ENCODE data around the gene SMIM23. TPM values are rescaled to one million over a fixed set of nuclear protein-coding genes. Genes with fewer than 3 reads are reported as not detected.

SMIM23 gene
- total and polyA plus RNA-seq, 2 donors (not counting 1 experiment from before 2014, with no cell fraction given): not detected

DNA sequence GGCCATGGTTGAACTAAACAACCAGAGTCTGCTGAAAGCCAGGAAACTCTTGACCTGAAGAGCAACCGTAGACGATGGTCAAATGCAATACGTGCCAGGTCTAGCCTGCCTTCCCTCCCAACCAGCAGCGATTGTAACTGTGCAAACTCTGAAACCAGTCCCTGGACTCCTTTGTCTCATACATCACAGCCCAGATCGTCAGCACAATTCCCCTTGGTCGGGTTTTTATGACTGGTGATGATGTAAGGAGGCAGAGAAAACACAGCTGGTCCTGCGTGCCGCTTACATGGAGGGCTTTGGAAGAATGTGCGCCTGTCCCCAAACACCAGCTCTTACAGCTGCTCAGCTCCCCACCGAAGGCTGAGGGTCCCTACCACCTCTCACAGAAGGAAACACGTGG lies 24.6 kb downstream of the SMIM23 start:
- Histone ChIP-seq H4K20me1 (ENCODE audit: control insufficient read depth, insufficient read depth, low read length, poor library complexity, severe bottlenecking) (no peaks in the 10 kb centered on the region), H2AFZ (ENCODE audit: insufficient read depth, low read depth, low read length, poor library complexity, severe bottlenecking) (no peak overlapping the region), H3K27me3 (replicated peaks in 1 of 4; ENCODE audit: control extremely low read depth in 1 of 4, control insufficient read depth in 3 of 4, insufficient read depth in 4 of 4, low read length in 3 of 4) (peaks cover 0 to 23% (median 6%) of the 10 kb centered on the region in 4 experiments), H3K9me3 (ENCODE audit: control extremely low read depth in 1 of 3, control insufficient read depth in 2 of 3, insufficient read depth in 1 of 3, low read length in 2 of 3) (peaks cover 0 to 21% (median 0%) of the 10 kb centered on the region in 3 donors), H3K4me1 (ENCODE audit: control insufficient read depth in 2 of 2, insufficient read depth in 2 of 2, low read length in 2 of 2) (no peaks in the 10 kb centered on the region), H3K27ac (ENCODE audit: low read length in 2 of 2) (no peak overlapping the region), H3K79me2 (ENCODE audit: control insufficient read depth, insufficient read depth, low read length) (no peaks in the 10 kb centered on the region), H3K9ac (ENCODE audit: low read length) (no peak overlapping the region), H3K4me2 (replicated peaks; ENCODE audit: low read depth, low read length, poor library complexity, severe bottlenecking) (no peak overlapping the region), H3K4me3 (ENCODE audit: control extremely low read depth in 1 of 5, extremely low read depth in 1 of 5, insufficient read depth in 1 of 5, low read depth in 2 of 5, low read length in 4 of 5) (no peak overlapping the region), H3K36me3 (replicated peaks in 1 of 2; ENCODE audit: control extremely low read depth in 1 of 2, control insufficient read depth in 1 of 2, extremely low read depth in 1 of 2, insufficient read depth in 2 of 2, low read length in 1 of 2) (no peaks in the 10 kb centered on the region)
- TF ChIP-seq, protein P1, sequence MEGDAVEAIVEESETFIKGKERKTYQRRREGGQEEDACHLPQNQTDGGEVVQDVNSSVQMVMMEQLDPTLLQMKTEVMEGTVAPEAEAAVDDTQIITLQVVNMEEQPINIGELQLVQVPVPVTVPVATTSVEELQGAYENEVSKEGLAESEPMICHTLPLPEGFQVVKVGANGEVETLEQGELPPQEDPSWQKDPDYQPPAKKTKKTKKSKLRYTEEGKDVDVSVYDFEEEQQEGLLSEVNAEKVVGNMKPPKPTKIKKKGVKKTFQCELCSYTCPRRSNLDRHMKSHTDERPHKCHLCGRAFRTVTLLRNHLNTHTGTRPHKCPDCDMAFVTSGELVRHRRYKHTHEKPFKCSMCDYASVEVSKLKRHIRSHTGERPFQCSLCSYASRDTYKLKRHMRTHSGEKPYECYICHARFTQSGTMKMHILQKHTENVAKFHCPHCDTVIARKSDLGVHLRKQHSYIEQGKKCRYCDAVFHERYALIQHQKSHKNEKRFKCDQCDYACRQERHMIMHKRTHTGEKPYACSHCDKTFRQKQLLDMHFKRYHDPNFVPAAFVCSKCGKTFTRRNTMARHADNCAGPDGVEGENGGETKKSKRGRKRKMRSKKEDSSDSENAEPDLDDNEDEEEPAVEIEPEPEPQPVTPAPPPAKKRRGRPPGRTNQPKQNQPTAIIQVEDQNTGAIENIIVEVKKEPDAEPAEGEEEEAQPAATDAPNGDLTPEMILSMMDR (IDR thresholded peaks at IDR 0.05): no peak
- TF ChIP-seq EZH2 (IDR thresholded peaks at IDR 0.05; ENCODE audit: borderline replicate concordance, insufficient read depth, low read depth, low read length, poor library complexity, severe bottlenecking): no peak
- H3K27ac Mint-ChIP-seq: no peak overlapping the region
- ATAC-seq (ENCODE audit: low read depth) (no peak), DNase-seq (no peak)
- peaks cover 4% of the 10 kb centered on the region for H3K4me1 Mint-ChIP-seq
- no peak overlapping the region for H3K4me3 Mint-ChIP-seq
- 79% methylated on average over 8 of the region's 11 CpGs for WGBS (ENCODE audit: insufficient coverage)
- peaks cover 3% of the 10 kb centered on the region for H3K9me3 Mint-ChIP-seq (ENCODE audit: insufficient read depth)
- CTCF ChIA-PET: no interaction called here
- POLR2A ChIA-PET: no interaction called here
- peaks cover 21% of the 10 kb centered on the region for H3K27me3 Mint-ChIP-seq
- intact Hi-C loops (cut with micrococcal nuclease): no loop called here

DNA sequence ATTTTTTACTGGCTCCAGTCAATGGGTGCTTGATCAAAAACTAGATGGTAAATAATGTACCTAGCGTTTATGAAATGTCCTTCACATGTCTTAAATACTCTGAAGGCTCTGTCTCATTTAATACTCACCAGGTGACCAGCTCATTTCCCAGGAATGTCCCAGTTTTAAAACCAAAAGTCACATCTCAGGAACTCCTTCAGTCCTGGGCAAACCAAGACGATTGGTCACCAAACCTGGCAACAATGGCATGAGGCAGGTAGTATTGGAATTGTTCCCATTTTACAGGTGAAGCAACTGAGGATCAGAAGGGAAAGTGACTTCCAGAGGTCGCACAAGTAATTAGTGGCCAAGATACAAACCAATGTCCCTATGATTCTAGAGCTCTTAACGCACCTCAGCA lies 27.7 kb downstream of the SMIM23 start:
- CTCF ChIA-PET: no interaction called here
- Histone ChIP-seq H3K4me3 (ENCODE audit: control extremely low read depth in 1 of 5, extremely low read depth in 1 of 5, insufficient read depth in 1 of 5, low read depth in 2 of 5, low read length in 4 of 5) (no peak overlapping the region), H3K4me1 (ENCODE audit: control insufficient read depth in 2 of 2, insufficient read depth in 2 of 2, low read length in 2 of 2) (no peaks in the 10 kb centered on the region), H3K27ac (ENCODE audit: low read length in 2 of 2) (no peak overlapping the region), H4K20me1 (ENCODE audit: control insufficient read depth, insufficient read depth, low read length, poor library complexity, severe bottlenecking) (no peaks in the 10 kb centered on the region), H3K9me3 (ENCODE audit: control extremely low read depth in 1 of 3, control insufficient read depth in 2 of 3, insufficient read depth in 1 of 3, low read length in 2 of 3) (peaks cover 0 to 18% (median 0%) of the 10 kb centered on the region in 3 donors), H3K79me2 (ENCODE audit: control insufficient read depth, insufficient read depth, low read length) (no peaks in the 10 kb centered on the region), H3K9ac (ENCODE audit: low read length) (no peak overlapping the region), H2AFZ (ENCODE audit: insufficient read depth, low read depth, low read length, poor library complexity, severe bottlenecking) (no peak overlapping the region), H3K4me2 (replicated peaks; ENCODE audit: low read depth, low read length, poor library complexity, severe bottlenecking) (no peak overlapping the region), H3K27me3 (replicated peaks in 1 of 4; ENCODE audit: control extremely low read depth in 1 of 4, control insufficient read depth in 3 of 4, insufficient read depth in 4 of 4, low read length in 3 of 4) (no peaks in the 10 kb centered on the region), H3K36me3 (replicated peaks in 1 of 2; ENCODE audit: control extremely low read depth in 1 of 2, control insufficient read depth in 1 of 2, extremely low read depth in 1 of 2, insufficient read depth in 2 of 2, low read length in 1 of 2) (no peaks in the 10 kb centered on the region)
- Mint-ChIP-seq H3K4me3 (no peak overlapping the region), H3K4me1 (no peaks in the 10 kb centered on the region), H3K9me3 (ENCODE audit: insufficient read depth) (no peaks in the 10 kb centered on the region), H3K27ac (no peak overlapping the region), H3K27me3 (peaks cover 14% of the 10 kb centered on the region)
- WGBS (ENCODE audit: insufficient coverage): 93% methylated on average over 3 of the region's 4 CpGs
- POLR2A ChIA-PET: no interaction called here
- no peak for DNase-seq
- TF ChIP-seq, protein P1 (IDR thresholded peaks at IDR 0.05): no peak
- TF ChIP-seq EZH2 (IDR thresholded peaks at IDR 0.05; ENCODE audit: borderline replicate concordance, insufficient read depth, low read depth, low read length, poor library complexity, severe bottlenecking): no peak
- ATAC-seq (ENCODE audit: low read depth): no peak
- intact Hi-C loops (cut with micrococcal nuclease): no loop called here
